Mesenteric fat pad (tissue), 1 donor: ENCODE data around the gene TTLL3. TPM values are rescaled to one million over a fixed set of nuclear protein-coding genes. Genes with fewer than 3 reads are reported as not detected.
"Not testable (repeated sequence)": the region's sequence is repeated elsewhere in the genome, so short reads cannot be mapped to it uniquely, and the experiment has no call there.

ENCODE experiments used
- DNase-seq: peaks from one replicate; pipeline ENCODE4 v3.0.0-alpha.2; 2020; ENCODE audit warnings: low spot score
- long read RNA-seq: library from polyadenylated mRNA; unstranded; transcript quantifications from one replicate; pipeline ENCODE4 v2.0.0, GENCODE V29; 2020
- total RNA-seq: library from RNA; stranded (reverse); fragmentation: NEBNext Ultra II Directional; extraction: Animal tissue kit (Norgen Biotek cat#: 25700); gene quantifications from one replicate; pipeline ENCODE4 v1.2.1, GENCODE V29; 2021
- donor health status: DM: yes; HTN: yes; CAD: no.

The TTLL3 gene, protein sequence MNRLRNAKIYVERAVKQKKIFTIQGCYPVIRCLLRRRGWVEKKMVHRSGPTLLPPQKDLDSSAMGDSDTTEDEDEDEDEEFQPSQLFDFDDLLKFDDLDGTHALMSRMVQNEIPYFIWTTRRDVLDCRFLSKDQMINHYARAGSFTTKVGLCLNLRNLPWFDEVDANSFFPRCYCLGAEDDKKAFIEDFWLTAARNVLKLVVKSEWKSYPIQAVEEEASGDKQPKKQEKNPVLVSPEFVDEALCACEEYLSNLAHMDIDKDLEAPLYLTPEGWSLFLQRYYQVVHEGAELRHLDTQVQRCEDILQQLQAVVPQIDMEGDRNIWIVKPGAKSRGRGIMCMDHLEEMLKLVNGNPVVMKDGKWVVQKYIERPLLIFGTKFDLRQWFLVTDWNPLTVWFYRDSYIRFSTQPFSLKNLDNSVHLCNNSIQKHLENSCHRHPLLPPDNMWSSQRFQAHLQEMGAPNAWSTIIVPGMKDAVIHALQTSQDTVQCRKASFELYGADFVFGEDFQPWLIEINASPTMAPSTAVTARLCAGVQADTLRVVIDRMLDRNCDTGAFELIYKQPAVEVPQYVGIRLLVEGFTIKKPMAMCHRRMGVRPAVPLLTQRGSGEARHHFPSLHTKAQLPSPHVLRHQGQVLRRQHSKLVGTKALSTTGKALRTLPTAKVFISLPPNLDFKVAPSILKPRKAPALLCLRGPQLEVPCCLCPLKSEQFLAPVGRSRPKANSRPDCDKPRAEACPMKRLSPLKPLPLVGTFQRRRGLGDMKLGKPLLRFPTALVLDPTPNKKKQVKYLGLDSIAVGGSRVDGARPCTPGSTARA
- total RNA-seq = 31.0 TPM
- long read RNA-seq, partial matches to known transcripts = 5 of 21 reads
- long read RNA-seq, other reads (novel, unspliced or antisense) = 16 of 21 reads

DNA sequence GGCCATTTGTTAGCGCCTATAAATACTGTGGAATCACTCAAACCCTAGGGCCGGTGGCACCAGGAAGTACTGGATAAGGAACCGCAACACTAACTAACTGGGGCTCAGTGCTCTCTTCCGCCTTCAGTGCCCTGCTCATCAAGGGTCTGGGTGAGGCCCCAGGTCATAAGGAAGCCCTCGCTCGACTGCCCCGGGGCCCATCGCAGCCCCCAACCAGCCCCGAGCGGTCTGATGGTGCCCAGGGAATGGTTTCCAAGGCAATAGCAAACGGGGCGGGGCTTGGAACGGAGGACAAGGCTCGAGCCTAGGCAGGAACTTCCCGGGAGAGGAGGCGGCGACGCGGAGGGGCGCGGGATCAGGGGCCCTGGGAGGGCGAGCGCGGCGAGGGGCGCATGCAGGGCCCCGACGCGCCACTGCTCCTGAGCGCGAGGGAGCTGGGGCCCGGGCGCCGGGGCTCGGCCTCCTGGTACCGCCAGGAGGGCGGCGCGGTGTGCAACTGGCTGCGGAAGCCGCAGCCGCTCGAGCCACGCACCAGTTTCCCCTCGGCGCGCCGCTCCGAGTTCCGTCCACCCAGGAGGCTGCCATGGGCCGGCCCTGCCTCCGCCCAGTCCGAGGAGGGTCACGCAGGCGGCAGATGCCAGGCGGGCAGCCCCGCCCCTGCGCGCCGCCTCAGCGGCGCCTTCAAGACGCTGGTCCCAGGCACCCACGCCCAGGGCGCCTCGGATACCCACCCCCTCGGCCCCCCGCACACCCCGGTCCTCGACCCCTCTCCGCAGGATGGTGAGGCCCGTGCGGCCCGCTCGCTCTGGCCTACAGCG, at the start of gene TTLL3:
Gene TTLL3, plus strand, starts transcription at position 648 of the 818 bp plus-strand sequence. CDS start 400 bp downstream, outside the sequence.
- peak; percentile 92 for DNase-seq

DNA sequence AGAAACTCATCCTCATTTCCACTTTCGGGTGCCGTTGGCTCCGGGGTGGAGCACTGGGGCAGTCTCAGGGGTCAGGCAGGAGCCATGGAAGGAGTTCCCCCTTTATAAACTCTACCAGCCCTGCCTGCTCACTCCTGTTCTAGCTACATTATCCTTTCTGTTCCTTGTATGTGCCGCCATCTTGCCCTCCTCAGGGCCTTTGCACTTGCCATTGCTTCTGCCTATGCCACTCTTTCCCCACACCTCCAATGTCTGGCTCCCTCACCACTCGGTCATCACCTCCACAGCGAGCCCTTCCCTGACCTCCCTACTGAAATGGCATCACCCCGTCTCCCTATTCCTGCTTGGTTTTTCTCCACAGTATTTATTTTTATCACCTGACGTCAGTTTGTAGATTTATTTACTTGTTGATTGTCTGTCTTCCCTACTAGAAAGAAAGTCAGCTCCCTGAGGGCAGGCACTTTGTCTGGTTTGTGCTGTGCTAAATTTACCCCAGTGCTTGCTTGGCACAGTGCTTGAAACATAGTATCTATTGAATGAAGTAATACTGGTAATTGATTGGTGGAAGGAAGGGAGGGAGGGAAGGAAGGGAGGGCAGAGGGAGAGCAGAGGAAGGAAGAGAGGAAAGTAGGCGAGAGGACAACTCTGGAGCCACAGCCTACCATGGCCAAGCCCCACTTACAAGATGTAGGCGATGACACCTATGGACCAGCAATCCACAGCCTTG, 49.1 kb upstream of the TTLL3 start:
- no peak for DNase-seq

DNA sequence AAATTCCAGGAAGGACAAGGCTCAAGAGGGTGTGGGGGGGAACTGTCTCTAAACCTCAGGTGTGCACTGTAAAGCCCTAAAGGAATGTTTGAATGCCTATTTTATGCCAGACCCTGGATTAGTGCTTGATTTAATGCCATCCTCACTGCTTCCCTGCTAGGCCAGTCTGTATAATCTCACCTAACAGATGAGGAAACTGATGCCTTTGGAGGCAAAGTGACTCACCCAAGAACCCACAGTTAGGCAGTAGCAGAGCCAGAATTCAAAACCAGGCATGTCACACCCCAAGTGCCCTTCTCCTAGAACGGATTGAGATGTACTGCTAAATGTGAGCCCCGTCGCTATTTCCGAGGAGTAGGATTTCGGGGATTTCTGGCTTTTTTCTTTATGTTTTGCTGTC, 48.1 kb upstream of the TTLL3 start:
- no peak for DNase-seq

DNA sequence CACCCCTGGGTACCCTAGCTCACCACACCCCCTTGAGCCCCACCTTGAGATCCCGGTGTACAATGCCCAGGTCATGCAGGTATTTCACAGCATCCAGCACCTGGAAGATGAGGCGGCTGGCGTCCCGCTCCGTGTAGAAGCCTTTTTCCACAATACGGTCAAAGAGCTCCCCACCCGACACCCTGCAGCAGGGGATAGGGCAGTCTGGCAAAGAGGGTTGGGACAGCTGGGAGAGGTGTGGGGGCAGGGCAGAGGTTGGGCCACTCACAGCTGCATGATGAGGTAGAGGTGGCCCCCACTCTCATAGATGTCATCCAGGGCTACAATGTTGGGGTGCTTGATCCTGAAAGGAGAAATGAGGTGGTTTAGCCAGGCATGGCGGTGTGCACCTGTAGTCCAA, 47.2 kb upstream of the TTLL3 start:
- no peak for DNase-seq

DNA sequence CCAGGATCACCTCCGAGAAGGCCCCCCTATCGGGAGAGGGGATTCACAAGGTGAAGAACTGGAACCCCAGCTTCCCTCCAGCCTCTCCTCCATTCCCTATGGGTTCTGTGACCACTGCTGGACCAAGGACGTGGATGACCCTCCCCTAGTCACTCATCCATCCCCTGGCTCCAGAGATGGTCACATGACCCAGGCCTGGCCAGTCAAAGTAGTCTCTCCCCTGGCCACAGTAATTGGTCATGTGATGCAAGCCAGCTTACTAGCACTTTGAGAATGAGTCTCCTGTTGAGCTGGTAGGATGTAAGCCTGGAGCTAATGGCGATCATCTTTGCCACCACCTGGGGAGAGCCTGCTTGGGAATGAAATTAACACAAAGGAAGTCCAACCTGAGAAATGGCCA, 44.2 kb upstream of the TTLL3 start:
- no peak for DNase-seq

DNA sequence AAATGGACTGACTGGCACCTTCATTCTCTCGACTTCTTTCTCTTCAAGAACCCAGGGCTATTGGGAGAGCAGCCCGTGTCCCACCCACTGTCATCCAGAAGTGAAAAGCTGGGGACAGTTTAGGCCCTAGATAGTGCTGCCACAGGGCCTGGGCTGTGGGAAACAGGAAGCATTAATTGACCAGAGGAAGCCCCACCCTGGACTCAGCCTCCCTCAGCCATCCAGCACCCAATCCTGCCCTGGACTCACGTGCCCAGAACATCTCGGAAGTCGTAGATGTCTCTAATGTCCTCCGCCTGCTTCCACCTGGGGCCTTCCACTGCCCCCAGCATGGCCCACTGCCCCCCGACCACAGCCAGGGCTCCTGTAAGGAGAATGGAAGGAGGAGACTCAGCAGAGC, 42.6 kb upstream of the TTLL3 start:
- no peak for DNase-seq

DNA sequence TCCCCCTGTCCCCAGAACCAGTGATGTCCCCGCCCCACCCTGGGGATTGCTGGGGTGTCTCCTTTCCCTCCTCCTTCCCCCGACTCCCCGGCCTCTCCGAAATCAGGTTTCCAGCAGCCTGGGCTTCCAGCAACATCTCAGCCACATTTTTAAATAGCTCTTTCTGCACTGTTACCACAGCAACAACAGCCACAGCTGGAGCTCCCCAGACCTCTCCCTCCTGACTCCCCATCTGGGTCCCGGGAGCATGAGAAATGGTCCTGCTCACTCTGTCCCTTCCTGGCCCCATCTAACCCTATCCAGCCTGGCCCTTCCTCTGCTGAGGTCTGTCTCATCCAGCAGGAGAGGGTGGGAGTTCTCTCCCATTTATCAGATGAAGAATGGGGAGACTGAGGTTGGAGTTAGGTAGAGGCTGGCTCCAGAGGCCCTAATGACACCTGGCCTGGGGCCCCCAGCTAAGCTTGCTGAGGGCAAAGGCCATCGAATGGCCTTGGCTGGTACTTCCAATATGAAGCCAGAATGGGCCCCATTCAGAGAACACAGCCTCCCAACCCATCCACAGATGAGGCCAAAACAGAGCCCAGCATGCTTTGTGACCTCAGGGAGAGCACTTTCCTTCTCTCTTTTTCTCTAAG, 41.8 kb upstream of the TTLL3 start:
- DNase-seq = no peak

DNA sequence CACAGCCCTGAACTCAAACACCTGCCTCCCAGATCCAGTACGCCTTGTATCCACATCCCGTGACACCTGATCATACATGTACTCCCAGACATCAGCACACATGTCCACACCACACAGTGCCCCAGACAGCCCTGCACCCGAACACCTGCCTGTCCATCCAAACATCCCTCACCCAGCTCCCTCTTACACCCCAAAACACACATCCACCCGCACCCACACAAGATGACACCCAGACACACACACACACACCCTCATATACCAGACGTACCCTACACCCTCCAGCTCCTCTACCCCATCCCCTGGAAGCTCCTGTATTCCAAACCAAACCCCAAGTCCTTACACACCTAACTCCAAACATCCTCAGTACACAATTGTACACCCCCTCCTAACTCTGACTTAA, 41.0 kb upstream of the TTLL3 start:
- no peak for DNase-seq

DNA sequence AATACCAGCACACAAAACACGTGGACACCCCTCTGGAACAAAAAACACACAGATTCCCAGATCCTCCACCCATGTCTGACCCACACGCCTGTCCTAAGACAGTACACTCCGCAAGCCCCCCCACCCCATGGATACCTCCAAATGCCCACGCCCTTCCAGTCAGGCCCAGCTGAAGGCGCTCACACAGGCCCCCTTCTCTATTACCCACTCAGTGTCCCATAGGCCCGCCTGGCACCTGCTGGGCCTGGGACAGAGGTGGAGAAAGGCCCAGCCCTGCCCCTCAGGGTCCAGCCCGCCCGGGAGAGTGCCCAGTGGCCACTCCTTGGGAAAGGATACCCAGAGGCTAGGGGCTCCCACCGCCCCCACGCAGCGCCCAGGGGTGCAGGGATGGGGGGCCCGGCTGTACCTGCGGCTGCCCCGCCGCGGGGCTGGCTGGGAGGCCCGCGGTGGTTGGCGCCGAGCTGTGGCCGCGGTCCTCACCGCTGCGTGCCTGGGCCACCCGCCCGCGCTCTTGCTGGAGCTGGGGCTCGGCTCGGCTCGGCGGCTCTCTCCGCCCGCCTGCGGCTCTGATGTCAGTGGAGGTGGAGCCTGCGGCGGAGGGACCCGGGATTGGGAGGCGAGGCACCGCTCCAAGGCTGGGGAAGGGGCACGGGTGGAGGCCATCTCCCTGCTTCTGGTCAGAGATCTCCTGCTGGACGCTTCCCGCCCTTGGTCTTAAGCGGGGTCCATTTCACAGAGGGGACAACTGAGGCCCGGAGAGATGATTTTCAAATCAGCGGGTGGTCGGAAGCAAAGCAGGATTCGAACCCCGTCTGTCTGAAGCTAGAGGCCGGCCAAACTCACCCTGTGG, 40.4 kb upstream of the TTLL3 start, which contains the start of gene CAMK1:
Gene CAMK1, minus strand, starts transcription at position 522 of the 850 bp plus-strand sequence. CDS start 2,198 bp downstream, outside the sequence.
- DNase-seq = peak; percentile 93

DNA sequence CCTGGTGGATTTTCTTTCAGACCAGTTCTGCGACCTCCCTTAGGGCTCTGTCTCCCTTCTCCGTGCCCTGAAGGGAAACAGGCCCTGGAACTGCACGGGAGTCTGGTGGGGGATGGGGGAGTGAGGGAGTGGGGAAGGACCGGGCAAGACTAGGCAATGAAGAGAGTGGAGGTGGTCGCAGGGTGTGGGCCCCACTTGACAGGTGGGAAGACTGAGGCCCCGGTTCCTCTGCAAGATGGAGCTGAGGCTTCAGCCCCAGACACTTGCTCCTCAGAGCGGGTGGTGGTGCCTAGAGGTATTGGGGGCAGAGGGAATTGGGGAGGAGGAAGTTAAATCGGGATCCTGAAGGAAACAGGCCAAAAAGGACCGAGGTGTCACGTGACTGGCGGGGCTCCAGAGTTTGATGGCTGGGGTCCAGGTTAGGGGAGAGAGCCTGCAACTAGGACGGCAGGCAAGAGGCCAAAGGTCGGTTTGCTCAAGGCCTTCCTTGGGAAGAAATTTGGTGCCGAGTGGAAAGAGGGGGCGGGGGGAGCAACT, 39.7 kb upstream of the TTLL3 start:
- DNase-seq = peak; percentile 95

DNA sequence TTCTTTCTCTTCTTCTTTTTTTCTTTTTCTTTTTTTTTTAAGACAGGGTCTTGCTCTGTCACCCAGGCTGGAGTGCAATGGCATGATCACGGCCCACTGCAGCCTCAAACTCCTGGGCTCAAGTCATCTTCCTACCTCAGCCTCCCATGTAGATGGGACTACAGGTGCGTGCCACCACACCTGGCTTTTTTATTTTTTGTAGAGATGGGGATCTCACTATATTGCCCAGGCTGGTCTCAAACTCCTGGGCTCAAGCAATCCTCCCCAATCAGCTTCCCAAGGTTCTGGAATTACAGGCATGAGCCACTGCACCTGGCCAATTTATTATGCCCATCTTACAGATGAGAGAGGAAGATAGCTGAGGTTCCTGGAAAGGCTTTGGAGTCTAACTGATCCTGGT, 39.1 kb upstream of the TTLL3 start:
- not testable (repeated sequence) for DNase-seq

DNA sequence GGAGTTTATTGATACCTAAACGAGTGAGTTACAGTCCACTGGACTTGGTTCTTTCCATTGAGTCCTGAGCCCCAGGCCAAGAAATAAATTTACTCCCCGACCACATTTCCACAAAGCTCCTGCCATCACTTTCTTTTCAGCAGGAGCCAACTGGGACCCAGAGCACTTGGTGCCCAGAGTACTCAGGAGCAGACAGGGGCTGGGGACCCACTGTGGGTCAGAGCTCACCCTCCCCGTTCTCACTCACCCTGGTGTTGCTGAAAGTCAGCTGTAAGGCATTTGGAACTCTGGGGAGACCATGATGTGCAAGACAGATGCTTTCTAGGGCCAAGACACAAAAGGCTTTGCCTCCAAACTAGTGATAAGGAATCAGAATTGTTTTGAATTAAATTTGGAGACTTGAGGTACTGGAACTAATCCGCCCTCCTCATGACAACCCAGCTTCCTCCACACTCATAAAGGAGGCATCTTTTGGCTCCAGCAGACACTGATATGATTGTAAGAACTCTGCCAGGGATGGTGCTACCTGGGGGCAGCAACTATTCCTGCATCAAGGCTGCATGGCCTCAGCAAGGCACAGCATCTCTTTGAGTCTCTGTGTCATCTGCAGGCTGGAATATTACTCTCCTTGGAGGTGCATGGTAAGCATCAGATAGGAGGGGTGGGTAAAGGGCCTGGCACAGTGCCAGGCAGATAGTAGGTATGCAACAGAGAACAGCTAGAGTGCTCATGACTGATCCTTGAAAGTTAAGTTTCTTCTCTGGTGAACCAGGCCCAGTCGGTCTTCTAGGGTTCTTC, 33.0 kb upstream of the TTLL3 start:
- no peak for DNase-seq

DNA sequence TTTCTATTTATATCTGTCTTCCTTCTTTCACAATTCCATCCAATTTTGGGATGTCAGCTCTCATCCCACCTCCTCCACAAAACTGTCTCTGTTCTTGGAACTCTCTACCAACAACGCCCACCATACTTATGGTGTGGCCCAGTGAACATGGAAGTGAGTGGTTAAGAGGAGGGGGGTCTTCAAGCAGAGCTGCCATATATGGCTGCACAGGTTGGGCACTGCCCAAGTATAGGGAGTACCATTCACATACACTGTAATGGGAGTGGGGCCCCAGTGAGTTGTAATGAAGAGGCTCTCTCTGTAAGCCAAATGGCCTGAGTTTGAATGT, 32.4 kb upstream of the TTLL3 start:
- DNase-seq = no peak

DNA sequence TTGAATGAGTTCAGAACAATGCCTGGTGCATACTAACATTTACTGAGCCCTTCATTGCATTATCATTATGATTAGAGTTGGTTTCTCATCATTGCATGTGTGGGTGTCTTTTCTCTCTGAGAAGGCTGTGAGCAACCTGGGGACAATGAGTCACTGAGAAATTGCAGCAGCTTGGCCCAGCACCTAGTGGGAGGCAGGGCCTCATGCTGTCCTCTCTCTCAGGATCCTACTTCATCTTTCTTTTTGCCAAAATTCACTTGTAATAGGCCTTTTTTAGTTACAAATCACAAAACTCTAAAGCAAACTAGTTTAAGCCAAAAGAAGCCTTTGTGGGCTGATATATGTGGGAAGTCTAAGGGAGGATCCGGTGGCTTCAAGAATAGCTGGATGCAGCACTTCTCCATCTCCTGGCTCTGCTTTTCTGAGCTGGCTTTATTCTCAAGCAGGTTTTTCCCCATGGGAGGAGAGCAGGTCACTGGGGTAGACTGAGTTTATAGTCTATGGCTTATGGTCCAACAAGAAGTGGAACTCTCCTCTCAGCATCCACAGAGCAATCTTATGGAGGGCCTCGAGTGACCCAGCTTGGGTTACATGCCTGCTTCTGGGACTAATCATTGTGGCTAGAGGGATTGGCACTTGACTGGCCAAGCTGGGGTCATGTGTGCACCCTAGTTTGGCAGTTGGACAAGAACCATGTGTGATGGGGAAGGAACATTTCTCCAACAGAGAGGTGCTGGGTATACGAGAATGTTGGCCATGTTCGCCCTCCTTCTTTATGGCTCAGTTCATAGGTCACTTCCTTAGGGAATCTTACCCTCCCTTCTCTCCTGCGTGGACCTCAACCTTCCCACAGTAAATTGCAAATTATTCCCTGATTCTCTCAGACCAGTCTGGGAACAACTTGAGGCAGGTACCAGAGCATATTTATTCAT, 31.7 kb upstream of the TTLL3 start:
- no peak for DNase-seq

DNA sequence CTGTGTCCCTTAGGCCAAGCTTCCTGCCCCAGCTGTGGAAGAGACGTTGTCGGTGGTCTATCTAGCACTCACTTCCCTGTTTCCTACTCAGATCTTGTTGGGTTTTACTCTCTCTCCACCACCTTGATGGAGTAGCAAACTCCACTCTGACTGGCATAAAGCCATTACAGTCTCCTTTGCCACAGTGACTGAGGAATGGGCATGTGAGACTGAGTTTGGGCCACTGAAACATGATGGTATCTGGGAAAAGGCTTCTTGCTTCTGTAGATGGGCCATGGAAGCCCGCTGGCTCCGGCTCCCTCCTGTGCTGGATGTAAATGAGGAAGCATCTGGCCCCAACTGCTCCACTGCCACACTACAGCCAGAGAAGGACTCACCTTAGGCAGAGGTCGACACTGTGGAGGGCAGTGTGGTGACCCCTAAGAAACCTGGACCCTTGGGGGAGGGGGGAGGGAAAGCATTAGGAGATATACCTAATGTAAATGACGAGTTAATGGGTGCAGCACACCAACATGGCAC, 30.9 kb upstream of the TTLL3 start:
- DNase-seq = no peak

DNA sequence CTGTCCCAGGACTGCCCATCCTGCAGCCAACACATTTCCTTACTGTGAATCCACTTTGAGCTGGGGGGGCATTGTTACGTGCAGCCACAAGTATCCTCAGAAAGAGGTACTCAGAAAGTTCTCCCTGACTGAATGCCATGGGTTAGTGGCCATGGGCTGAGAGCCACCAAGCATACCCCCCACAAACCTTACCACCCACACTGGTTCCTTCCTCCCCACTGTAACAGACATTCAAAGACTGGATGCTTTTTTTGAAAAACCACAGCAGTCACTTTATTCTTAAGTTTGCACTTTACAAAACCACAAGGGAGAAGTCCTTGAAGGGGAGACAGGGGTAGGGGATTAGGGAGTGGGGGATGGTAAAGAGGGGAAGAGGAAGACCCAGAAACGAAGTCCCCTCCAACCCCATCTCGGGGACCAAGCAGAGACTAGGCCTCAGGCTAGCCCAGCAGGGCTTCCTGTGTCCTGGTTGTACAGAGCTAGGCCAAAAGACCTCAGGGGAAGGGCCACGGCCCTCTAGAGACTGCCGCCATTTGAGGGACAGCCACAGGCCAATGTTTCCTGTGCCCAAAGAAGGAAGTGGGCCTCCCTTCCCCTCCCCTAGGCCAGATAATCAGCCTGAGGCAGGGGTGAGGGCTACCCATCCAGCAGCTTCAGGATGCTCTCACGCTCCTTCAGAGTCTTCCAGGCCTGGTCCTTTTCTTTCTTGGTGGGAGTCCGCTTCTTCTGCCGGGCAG, 30.2 kb upstream of the TTLL3 start:
- no peak for DNase-seq
